Peyer's patch (tissue), 4 donors: ENCODE data around the gene SEMA4D. TPM values are rescaled to one million over a fixed set of nuclear protein-coding genes. Genes with fewer than 3 reads are reported as not detected.

ENCODE experiments used
- DNase-seq, 3 donors: peaks; one replicate each; pipeline ENCODE4 v3.0.0-alpha.2; 2017 to 2019
- H3K27ac ChIP-seq, 4 donors: fragments of 200-600 bp; sonication (generic); one replicate each; pipeline ENCODE4 v1.5.1; 2016 to 2019
- H3K27me3 ChIP-seq, 2 donors: fragments of 200-600 bp; sonication (generic); one replicate each; pipeline ENCODE4 v1.5.1; 2019
- H3K36me3 ChIP-seq, 3 donors: fragments of 200-600 bp; sonication (generic); one replicate each; pipeline ENCODE4 v1.5.1; 2016 to 2019
- H3K4me1 ChIP-seq, 4 donors: fragments of 200-600 bp; sonication (generic); one replicate each; pipeline ENCODE4 v1.5.1; 2016 to 2019
- H3K4me3 ChIP-seq, 4 donors: fragments of 200-600 bp; sonication (generic); 1 replicate in 3 of 4; 2 replicates in 1 of 4; pipeline ENCODE4 v1.5.1; 2016 to 2019; ENCODE audit warnings: mild to moderate bottlenecking in 1 of 4
- H3K9me3 ChIP-seq, 4 donors: fragments of 200-600 bp; sonication (generic); one replicate each; pipeline ENCODE4 v1.5.1; 2016 to 2019; ENCODE audit warnings: mild to moderate bottlenecking in 1 of 4
- POLR2A ChIP-seq, 2 donors: fragments of 450-650 bp; IDR thresholded peaks; one replicate each; pipeline ENCODE4 v1.5.1; 2017; ENCODE audit warnings: antibody characterized with exemption in 2 of 2, mild to moderate bottlenecking in 2 of 2, moderate library complexity in 2 of 2
- total RNA-seq, 4 donors: library from RNA; depleted of rRNA; stranded (reverse); fragments of >200 nt; gene quantifications; one replicate each; pipeline ENCODE4 v1.1.0, GENCODE V29; 2016
- TF ChIP-seq, protein P1 (sequence below), 6 experiments: fragments of 450-650 bp in 4 of 6; fragments of 200-600 bp in 2 of 6; sonication (generic) in 1 of 6; IDR thresholded peaks; one replicate each; pipeline ENCODE4 v1.5.1; 2017 to 2019; ENCODE audit warnings: antibody characterized with exemption in 6 of 6, mild to moderate bottlenecking in 3 of 6, moderate library complexity in 1 of 6

SEMA4D gene
- total RNA-seq, 4 donors from 2014 or later = 24.3 to 124 (median 30.0) TPM

DNA sequence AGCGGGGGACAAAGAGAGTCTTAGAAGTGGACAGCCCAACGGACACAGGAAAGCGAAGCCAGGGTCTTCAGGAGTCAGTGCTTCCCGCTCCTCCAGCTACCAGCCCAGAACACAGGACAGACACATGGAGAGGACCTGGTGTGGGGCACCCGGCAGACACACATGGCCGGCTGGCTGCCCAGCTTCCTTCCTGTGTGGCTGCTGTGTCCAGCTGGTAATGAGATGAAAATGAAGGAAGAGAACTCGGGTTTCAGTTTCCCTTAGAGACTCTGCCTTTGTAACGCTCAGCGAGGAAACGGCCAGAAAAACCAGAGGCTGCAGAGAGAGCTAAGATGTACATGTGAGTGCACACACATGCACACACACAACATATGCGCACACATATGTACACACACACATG, 92.1 kb downstream of the SEMA4D start:
- H3K27me3 ChIP-seq = no peaks in the 10 kb centered on the region
- peak in 2 of 3 donors; percentile 80 to 81 for DNase-seq
- peaks cover 0 to 5% (median 0%) of the 10 kb centered on the region in 4 donors for H3K9me3 ChIP-seq
- TF ChIP-seq, protein P1, sequence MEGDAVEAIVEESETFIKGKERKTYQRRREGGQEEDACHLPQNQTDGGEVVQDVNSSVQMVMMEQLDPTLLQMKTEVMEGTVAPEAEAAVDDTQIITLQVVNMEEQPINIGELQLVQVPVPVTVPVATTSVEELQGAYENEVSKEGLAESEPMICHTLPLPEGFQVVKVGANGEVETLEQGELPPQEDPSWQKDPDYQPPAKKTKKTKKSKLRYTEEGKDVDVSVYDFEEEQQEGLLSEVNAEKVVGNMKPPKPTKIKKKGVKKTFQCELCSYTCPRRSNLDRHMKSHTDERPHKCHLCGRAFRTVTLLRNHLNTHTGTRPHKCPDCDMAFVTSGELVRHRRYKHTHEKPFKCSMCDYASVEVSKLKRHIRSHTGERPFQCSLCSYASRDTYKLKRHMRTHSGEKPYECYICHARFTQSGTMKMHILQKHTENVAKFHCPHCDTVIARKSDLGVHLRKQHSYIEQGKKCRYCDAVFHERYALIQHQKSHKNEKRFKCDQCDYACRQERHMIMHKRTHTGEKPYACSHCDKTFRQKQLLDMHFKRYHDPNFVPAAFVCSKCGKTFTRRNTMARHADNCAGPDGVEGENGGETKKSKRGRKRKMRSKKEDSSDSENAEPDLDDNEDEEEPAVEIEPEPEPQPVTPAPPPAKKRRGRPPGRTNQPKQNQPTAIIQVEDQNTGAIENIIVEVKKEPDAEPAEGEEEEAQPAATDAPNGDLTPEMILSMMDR (IDR thresholded peaks at IDR 0.05) = no peak
- no peak for TF ChIP-seq POLR2A (IDR thresholded peaks at IDR 0.05)
- H3K4me3 ChIP-seq = peak overlapping the region in 1 of 4 donors; percentile 32
- H3K4me1 ChIP-seq = peaks cover 0 to 32% (median 30%) of the 10 kb centered on the region in 4 donors
- peaks cover 0 to 17% (median 0%) of the 10 kb centered on the region in 3 donors for H3K36me3 ChIP-seq
- H3K27ac ChIP-seq = peak overlapping the region in 3 of 4 donors; percentile 40 to 72 (median 66)

DNA sequence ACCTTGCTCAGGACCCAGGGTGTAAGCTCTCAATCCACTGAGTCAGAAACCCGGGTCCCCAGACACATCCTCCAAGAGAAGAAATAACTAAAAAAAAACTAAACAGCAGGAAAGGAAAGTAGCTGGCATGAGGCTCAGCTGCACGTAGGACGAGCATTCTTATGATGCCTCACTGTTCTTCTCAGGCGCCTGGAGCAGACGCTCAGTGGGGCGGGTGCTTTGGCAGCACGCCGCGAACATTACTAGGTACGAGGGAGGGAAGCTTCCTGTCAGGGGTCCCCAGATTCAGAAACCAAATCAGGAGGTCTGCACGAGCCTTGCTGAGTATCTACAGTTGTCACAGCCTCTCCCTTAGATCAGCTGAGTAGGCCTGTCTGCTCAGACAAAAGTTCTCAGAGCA, 93.8 kb downstream of the SEMA4D start:
- TF ChIP-seq, protein P1 (IDR thresholded peaks at IDR 0.05) = no peak
- no peak for TF ChIP-seq POLR2A (IDR thresholded peaks at IDR 0.05)
- Histone ChIP-seq H3K4me3 (no peak overlapping the region), H3K27me3 (no peaks in the 10 kb centered on the region), H3K4me1 (peaks cover 0 to 20% (median 17%) of the 10 kb centered on the region in 4 donors), H3K9me3 (peaks cover 0 to 5% (median 0%) of the 10 kb centered on the region in 4 donors), H3K27ac (peak overlapping the region in 1 of 4 donors; percentile 72), H3K36me3 (peaks cover 0 to 19% (median 0%) of the 10 kb centered on the region in 3 donors)
- no peak for DNase-seq

DNA sequence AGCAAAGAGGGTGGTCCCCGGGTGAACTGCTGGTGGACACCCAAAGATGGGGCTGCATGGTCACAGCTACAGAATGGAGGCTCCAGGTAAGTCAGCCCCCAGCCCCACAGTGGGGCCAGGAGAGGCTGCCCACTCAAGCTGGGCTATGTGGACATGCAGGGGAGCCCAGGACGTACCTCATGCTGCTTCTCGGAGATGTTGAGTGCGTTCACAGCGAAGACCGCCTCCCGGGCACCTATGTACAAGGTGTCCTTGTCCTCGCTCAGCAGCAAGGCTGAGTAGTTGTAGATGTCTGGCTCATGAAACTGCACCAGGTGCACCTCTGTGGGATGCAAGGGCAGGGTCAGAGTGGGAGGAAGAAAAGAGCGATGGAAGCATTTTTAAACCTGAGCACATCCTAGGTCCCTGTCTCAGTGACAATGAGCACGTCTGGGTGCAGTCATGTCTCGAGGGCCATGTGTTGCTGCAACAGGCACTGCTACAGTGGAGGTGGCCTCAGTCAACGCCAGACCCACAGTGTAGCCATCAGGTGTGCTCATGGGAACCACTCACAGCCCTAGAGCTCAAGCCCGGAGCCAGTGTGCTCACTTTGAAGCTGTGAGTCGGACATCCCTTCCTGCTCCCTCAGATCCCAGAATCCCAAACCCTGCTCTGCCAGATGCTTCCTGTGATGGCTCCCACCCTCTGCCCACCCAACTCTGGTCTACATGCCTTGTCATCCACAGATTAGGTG, 95.1 kb downstream of the SEMA4D start:
- Histone ChIP-seq H3K27me3 (no peaks in the 10 kb centered on the region), H3K36me3 (peaks cover 0 to 28% (median 0%) of the 10 kb centered on the region in 3 donors), H3K4me1 (peaks cover 0 to 17% (median 10%) of the 10 kb centered on the region in 4 donors), H3K27ac (no peak overlapping the region), H3K4me3 (no peak overlapping the region), H3K9me3 (peaks cover 0 to 5% (median 0%) of the 10 kb centered on the region in 4 donors)
- DNase-seq = no peak
- TF ChIP-seq, protein P1 (IDR thresholded peaks at IDR 0.05) = no peak
- no peak for TF ChIP-seq POLR2A (IDR thresholded peaks at IDR 0.05)

DNA sequence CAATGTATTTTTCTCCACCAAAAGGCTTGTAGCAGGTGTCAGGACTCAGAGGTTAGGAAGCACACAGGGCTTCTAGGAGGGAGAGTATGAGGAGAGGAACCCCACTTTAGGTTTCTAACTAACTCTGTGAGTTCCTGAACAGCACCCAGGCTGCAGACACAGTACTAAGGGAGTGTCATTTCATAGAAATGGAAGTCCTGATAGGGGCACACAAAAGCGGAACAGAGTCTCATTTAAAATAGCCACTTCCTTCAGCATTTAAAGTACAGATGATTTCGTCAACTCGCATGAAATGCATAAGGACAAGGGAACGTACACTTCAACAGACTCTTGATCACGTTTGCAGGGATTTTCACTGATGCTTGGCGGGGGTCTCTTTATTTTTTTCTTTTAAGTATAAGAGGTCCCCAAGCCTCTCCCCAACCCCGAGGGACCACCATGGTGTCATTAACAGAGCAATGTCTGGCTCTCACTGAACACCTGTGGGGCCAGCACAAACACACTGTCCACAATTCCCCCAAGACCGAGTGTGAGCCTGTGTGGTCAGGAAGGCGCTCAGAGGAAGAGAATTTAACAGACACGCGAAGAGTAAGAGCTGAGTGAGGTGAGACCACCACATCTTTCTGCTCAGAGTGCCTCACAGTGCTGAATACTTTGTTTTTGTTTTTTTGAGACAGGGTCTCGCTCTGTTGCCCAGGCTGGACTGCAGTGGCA, 97.4 kb downstream of the SEMA4D start:
- peaks cover 0 to 41% (median 0%) of the 10 kb centered on the region in 3 donors for H3K36me3 ChIP-seq
- H3K27ac ChIP-seq = peak overlapping the region; percentile 42 to 74 (median 59)
- DNase-seq = peak in 1 of 3 donors; percentile 43
- no peaks in the 10 kb centered on the region for H3K27me3 ChIP-seq
- TF ChIP-seq, protein P1 (IDR thresholded peaks at IDR 0.05) = no peak
- TF ChIP-seq POLR2A (IDR thresholded peaks at IDR 0.05) = no peak
- H3K4me1 ChIP-seq = peaks cover 0 to 8% (median 5%) of the 10 kb centered on the region in 4 donors
- no peaks in the 10 kb centered on the region for H3K9me3 ChIP-seq
- no peak overlapping the region for H3K4me3 ChIP-seq

DNA sequence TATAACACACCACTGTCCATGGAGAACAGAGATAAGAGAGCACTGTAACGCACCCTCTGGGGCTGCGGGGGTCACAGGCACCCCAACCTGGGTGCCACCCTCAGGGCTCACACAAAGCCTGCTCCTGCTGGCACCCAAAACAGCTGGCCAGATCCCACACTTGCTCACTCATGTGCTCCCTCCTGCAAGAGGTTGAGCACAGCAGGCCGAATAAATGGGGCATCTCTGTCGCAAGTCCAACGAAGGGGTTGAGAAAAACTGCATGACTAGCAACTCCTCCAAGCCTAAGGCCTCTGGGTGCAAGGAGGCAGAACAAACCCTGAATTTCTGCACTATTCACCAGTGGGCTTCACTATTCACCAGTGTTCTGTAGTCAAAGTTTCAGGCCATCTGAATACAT, 99.3 kb downstream of the SEMA4D start:
- TF ChIP-seq, protein P1 (IDR thresholded peaks at IDR 0.05) = no peak
- no peak for TF ChIP-seq POLR2A (IDR thresholded peaks at IDR 0.05)

More for the DNA sequence above, 99.3 kb downstream of the SEMA4D start:
- Histone ChIP-seq H3K36me3 (peaks cover 0 to 54% (median 0%) of the 10 kb centered on the region in 3 donors), H3K9me3 (no peaks in the 10 kb centered on the region), H3K4me1 (peaks cover 0 to 8% (median 0%) of the 10 kb centered on the region in 4 donors), H3K4me3 (no peak overlapping the region), H3K27ac (no peak overlapping the region), H3K27me3 (no peaks in the 10 kb centered on the region)
- no peak for DNase-seq
